GM23248 (cell line): ENCODE measurements around the gene R3HDM2.

Experiments used
- EZH2 ChIP-seq: fragments of 200-600 bp; sonication (generic); IDR thresholded peaks from 2 replicates; pipeline ENCODE4 v1.6.1; 2018; ENCODE audit warnings: antibody characterized with exemption, mild to moderate bottlenecking; ENCODE audit not compliant: insufficient read depth, poor library complexity, severe bottlenecking
- EZH2phosphoT487 ChIP-seq: fragments of 200-600 bp; sonication (generic); IDR thresholded peaks from 2 replicates; pipeline ENCODE4 v1.6.1; 2018; ENCODE audit warnings: antibody characterized with exemption, moderate library complexity, mild to moderate bottlenecking, low read depth; ENCODE audit not compliant: insufficient read depth

DNA sequence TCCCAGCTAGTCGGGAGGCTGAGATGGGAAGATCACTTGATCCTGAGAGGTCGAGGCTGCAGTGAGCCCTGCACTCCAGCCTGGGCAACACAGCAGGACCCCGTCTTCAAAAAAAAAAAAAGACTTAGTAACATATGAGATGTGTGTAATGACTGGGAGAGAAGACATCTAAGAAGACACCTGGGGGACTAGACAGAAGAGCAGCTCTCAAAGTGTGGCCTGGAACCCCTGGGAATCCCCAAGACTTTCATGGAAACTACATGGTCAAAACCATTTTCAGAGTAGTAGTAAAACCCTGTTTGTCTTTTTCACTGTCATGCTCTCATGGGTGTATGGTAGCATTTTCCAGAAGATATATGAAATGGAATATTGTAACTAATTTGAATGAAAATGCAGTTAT, 45.3 kb downstream of the R3HDM2 start:
- TF ChIP-seq EZH2 (no peak), EZH2phosphoT487 (no peak)
